ENCODE data around the gene EVA1B. TPM values are rescaled to one million over a fixed set of nuclear protein-coding genes. Genes with fewer than 3 reads are reported as not detected.
A peak's percentile ranks its signal among the peaks of the same experiment; 100 is the strongest.

EVA1B gene
- total and polyA plus RNA-seq, 2 donors (not counting 1 experiment from before 2014, with no cell fraction given) = 0.67 to 2.9 TPM

DNA sequence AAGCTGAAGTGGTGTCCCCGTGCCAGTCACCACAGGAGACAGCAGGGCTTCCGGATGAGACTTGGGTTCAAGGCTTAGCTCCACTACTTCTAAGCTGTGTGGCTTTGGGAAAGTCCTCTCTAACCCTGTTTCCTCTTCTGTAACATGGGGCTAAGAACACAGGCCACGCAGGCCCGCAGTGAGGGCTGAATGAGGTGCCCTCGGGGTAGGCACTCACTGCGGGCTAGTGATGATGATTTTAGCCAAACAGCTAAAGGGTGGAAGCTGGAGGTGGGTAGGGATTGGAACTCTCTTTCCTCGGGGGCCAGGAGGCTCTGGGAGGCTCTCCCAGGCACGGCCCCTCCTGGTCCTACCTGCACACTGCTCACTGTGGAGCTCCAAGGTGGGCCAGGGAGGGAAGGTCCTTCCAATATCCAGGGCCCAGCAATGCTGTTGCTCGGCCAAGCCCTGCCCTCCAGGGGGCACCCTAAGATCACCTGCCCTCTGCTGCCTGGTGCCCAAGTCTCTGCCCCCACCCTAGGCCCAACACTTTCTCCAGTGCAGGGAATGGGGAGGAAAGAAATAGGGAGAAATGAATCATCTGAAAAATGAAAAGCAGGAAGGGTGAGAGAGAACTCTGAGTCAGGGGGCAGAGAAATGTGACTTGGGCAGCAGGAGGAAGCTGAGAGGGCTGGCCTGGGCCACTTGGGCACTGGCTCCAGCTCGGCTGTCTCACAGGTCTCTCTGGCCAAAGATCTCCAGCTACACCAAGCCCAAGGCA, 19.2 kb upstream of the EVA1B start:
- WGBS (ENCODE audit: insufficient coverage) = 86% methylated on average over 4 of the region's 10 CpGs
- H4K20me1 ChIP-seq (ENCODE audit: control insufficient read depth, insufficient read depth, low read length, poor library complexity, severe bottlenecking) = peaks cover 15% of the 10 kb centered on the region
- H3K4me2 ChIP-seq (replicated peaks; ENCODE audit: low read depth, low read length, poor library complexity, severe bottlenecking) = no peak overlapping the region
- intact Hi-C loops (cut with micrococcal nuclease) = loop anchor here (1.0 to 2.0 kb wide), 2 partner anchors 26 to 78 kb away; no protein-coding TSS in a partner anchor
- no peak overlapping the region for H3K4me3 ChIP-seq (ENCODE audit: control extremely low read depth in 1 of 5, extremely low read depth in 1 of 5, insufficient read depth in 1 of 5, low read depth in 2 of 5, low read length in 4 of 5)
- TF ChIP-seq, protein P1, sequence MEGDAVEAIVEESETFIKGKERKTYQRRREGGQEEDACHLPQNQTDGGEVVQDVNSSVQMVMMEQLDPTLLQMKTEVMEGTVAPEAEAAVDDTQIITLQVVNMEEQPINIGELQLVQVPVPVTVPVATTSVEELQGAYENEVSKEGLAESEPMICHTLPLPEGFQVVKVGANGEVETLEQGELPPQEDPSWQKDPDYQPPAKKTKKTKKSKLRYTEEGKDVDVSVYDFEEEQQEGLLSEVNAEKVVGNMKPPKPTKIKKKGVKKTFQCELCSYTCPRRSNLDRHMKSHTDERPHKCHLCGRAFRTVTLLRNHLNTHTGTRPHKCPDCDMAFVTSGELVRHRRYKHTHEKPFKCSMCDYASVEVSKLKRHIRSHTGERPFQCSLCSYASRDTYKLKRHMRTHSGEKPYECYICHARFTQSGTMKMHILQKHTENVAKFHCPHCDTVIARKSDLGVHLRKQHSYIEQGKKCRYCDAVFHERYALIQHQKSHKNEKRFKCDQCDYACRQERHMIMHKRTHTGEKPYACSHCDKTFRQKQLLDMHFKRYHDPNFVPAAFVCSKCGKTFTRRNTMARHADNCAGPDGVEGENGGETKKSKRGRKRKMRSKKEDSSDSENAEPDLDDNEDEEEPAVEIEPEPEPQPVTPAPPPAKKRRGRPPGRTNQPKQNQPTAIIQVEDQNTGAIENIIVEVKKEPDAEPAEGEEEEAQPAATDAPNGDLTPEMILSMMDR (IDR thresholded peaks at IDR 0.05) = peak; percentile 68
- no peak for TF ChIP-seq EZH2 (IDR thresholded peaks at IDR 0.05; ENCODE audit: borderline replicate concordance, insufficient read depth, low read depth, low read length, poor library complexity, severe bottlenecking)
- H3K9me3 ChIP-seq (ENCODE audit: control extremely low read depth in 1 of 3, control insufficient read depth in 2 of 3, insufficient read depth in 1 of 3, low read length in 2 of 3) = no peaks in the 10 kb centered on the region
- no peak overlapping the region for H3K9ac ChIP-seq (ENCODE audit: low read length)
- POLR2A ChIA-PET = interaction anchor here (1.2 kb wide), 1 partner anchor 77 kb away, joined by 5 read pairs; no protein-coding TSS in a partner anchor
- peaks cover 0 to 65% of the 10 kb centered on the region in 2 experiments for H3K36me3 ChIP-seq (replicated peaks in 1 of 2; ENCODE audit: control extremely low read depth in 1 of 2, control insufficient read depth in 1 of 2, extremely low read depth in 1 of 2, insufficient read depth in 2 of 2, low read length in 1 of 2)
- no peaks in the 10 kb centered on the region for H3K79me2 ChIP-seq (ENCODE audit: control insufficient read depth, insufficient read depth, low read length)
- Mint-ChIP-seq H3K4me1 (peaks cover 10% of the 10 kb centered on the region), H3K4me3 (no peak overlapping the region), H3K27me3 (no peaks in the 10 kb centered on the region), H3K27ac (no peak overlapping the region), H3K9me3 (ENCODE audit: insufficient read depth) (no peaks in the 10 kb centered on the region)
- H2AFZ ChIP-seq (ENCODE audit: insufficient read depth, low read depth, low read length, poor library complexity, severe bottlenecking) = no peak overlapping the region
- no peaks in the 10 kb centered on the region for H3K27me3 ChIP-seq (replicated peaks in 1 of 4; ENCODE audit: control extremely low read depth in 1 of 4, control insufficient read depth in 3 of 4, insufficient read depth in 4 of 4, low read length in 3 of 4)
- H3K27ac ChIP-seq (ENCODE audit: low read length in 2 of 2) = no peak overlapping the region
- ATAC-seq (ENCODE audit: low read depth) (peak; percentile 76), DNase-seq (peak; percentile 71)
- peaks cover 0 to 5% of the 10 kb centered on the region in 2 donors for H3K4me1 ChIP-seq (ENCODE audit: control insufficient read depth in 2 of 2, insufficient read depth in 2 of 2, low read length in 2 of 2)
- CTCF ChIA-PET = interaction anchor here (0.5 to 6.0 kb wide), 35 partner anchors 8 to 193 kb away, joined by 3 to 98 read pairs (median 5); partner anchors contain the start of genes EVA1B, LSM10 and TRAPPC3

All from B cell (primary cell).